MM.1S (cell line): ENCODE data around the gene NFILZ.

ENCODE experiments used
- DNase-seq: peaks from one replicate; pipeline ENCODE4 v3.0.0-alpha.2; 2015
- H2AFZ ChIP-seq: fragments of 300-600 bp; sonication (generic); 2 replicates; pipeline ENCODE4 v1.6.0; 2016; ENCODE audit warnings: antibody characterized with exemption, low read length
- H3F3A ChIP-seq: fragments of 300-600 bp; sonication (generic); 2 replicates; pipeline ENCODE4 v1.6.1; 2016; ENCODE audit warnings: mild to moderate bottlenecking, antibody characterized with exemption, low read length, moderate library complexity, mixed read lengths; ENCODE audit not compliant: insufficient read depth
- H3K27ac ChIP-seq: fragments of 300-600 bp; sonication (generic); 2 replicates; pipeline ENCODE4 v1.5.1; 2016; ENCODE audit warnings: mild to moderate bottlenecking, low read length
- H3K27me3 ChIP-seq: fragments of 300-600 bp; sonication (generic); replicated peaks from 2 replicates; pipeline ENCODE4 v1.6.0; 2016; ENCODE audit warnings: low read length; ENCODE audit not compliant: insufficient read depth
- H3K36me3 ChIP-seq: fragments of 300-600 bp; sonication (generic); replicated peaks from 2 replicates; pipeline ENCODE4 v1.6.1; 2016; ENCODE audit warnings: mild to moderate bottlenecking, low read length, mixed read lengths; ENCODE audit not compliant: insufficient read depth
- H3K4me1 ChIP-seq: fragments of 300-600 bp; sonication (generic); 2 replicates; pipeline ENCODE4 v1.6.1; 2016; ENCODE audit warnings: low read length, mixed read lengths
- H3K4me2 ChIP-seq: fragments of 300-600 bp; sonication (generic); 2 replicates; pipeline ENCODE4 v1.6.0; 2016; ENCODE audit warnings: low read depth, low read length
- H3K4me3 ChIP-seq: fragments of 300-600 bp; sonication (generic); 2 replicates; pipeline ENCODE4 v1.5.1; 2016; ENCODE audit warnings: low read length, mixed read lengths
- H3K79me2 ChIP-seq: fragments of 300-600 bp; sonication (generic); 2 replicates; pipeline ENCODE4 v1.6.1; 2016; ENCODE audit warnings: mixed run types, low read length, mixed read lengths
- H3K9ac ChIP-seq: fragments of 300-600 bp; sonication (generic); 2 replicates; pipeline ENCODE4 v1.6.1; 2016; ENCODE audit warnings: low read length, mixed read lengths
- H3K9me2 ChIP-seq: fragments of 300-600 bp; sonication (generic); replicated peaks from 2 replicates; pipeline ENCODE4 v1.6.1; 2016; ENCODE audit warnings: mild to moderate bottlenecking, low read length, mixed read lengths; ENCODE audit not compliant: insufficient read depth
- H3K9me3 ChIP-seq: fragments of 300-600 bp; sonication (generic); replicated peaks from 2 replicates; pipeline ENCODE4 v1.6.1; 2016; ENCODE audit warnings: mild to moderate bottlenecking, low read length, mixed read lengths; ENCODE audit not compliant: insufficient read depth
- H4K20me1 ChIP-seq: fragments of 300-600 bp; sonication (generic); 2 replicates; pipeline ENCODE4 v1.6.1; 2016; ENCODE audit warnings: mild to moderate bottlenecking, low read length, moderate library complexity, mixed read lengths; ENCODE audit not compliant: insufficient read depth
- CTCF ChIP-seq: fragments of 300-600 bp; sonication (generic); IDR thresholded peaks from 2 replicates; pipeline ENCODE4 v1.5.1; 2016; ENCODE audit warnings: antibody characterized with exemption, low read length, mixed read lengths
- EZH2 ChIP-seq: fragments of 300-600 bp; sonication (generic); optimal IDR thresholded peaks from 2 replicates; pipeline ENCODE3; 2017; ENCODE audit warnings: low read depth, mild to moderate bottlenecking, antibody characterized with exemption, low read length, mixed read lengths
- EZH2phosphoT487 ChIP-seq: fragments of 300-600 bp; sonication (generic); IDR thresholded peaks from 2 replicates; pipeline ENCODE4 v1.6.1; 2018; ENCODE audit warnings: antibody characterized with exemption, low read length

The NFILZ gene

GRCh38 chr19:8639821-8640401, 9.5 kb downstream of the NFILZ start:
- no peak for DNase-seq
- Histone ChIP-seq H3K27ac (no peak overlapping the region), H2AFZ (no peak overlapping the region), H3K36me3 (no peaks in the 10 kb centered on the region), H4K20me1 (no peaks in the 10 kb centered on the region), H3K9ac (no peak overlapping the region), H3K27me3 (peaks cover 56% of the 10 kb centered on the region), H3F3A (no peaks in the 10 kb centered on the region), H3K79me2 (no peaks in the 10 kb centered on the region), H3K4me2 (no peak overlapping the region), H3K4me3 (no peak overlapping the region), H3K9me3 (no peaks in the 10 kb centered on the region), H3K4me1 (no peaks in the 10 kb centered on the region), H3K9me2 (no peaks in the 10 kb centered on the region)
- no peak for TF ChIP-seq CTCF
- TF ChIP-seq EZH2 = no peak

GRCh38 chr19:8640402-8641004, 10.1 kb downstream of the NFILZ start:
- Histone ChIP-seq H3K4me1 (no peaks in the 10 kb centered on the region), H3K36me3 (no peaks in the 10 kb centered on the region)

GRCh38 chr19:8641221-8641907, 10.9 kb downstream of the NFILZ start:
- no peaks in the 10 kb centered on the region for H3K36me3 ChIP-seq

More at GRCh38 chr19:8640402-8641004, 10.1 kb downstream of the NFILZ start:
- H3K9me3 ChIP-seq = no peaks in the 10 kb centered on the region
- no peak overlapping the region for H3K9ac ChIP-seq
- H2AFZ ChIP-seq = no peak overlapping the region
- no peaks in the 10 kb centered on the region for H3K79me2 ChIP-seq
- no peak for DNase-seq
- H3K4me2 ChIP-seq = no peak overlapping the region
- H3K9me2 ChIP-seq = no peaks in the 10 kb centered on the region
- H3F3A ChIP-seq = no peaks in the 10 kb centered on the region
- H4K20me1 ChIP-seq = no peaks in the 10 kb centered on the region
- H3K4me3 ChIP-seq = no peak overlapping the region
- peaks cover 52% of the 10 kb centered on the region for H3K27me3 ChIP-seq
- TF ChIP-seq EZH2phosphoT487 (no peak), CTCF (no peak), EZH2 (no peak)
- no peak overlapping the region for H3K27ac ChIP-seq

More at GRCh38 chr19:8641221-8641907, 10.9 kb downstream of the NFILZ start:
- H3K4me3 ChIP-seq = no peak overlapping the region
- no peak overlapping the region for H3K27ac ChIP-seq
- H3F3A ChIP-seq = no peaks in the 10 kb centered on the region
- H3K79me2 ChIP-seq = no peaks in the 10 kb centered on the region
- no peaks in the 10 kb centered on the region for H3K9me3 ChIP-seq
- H4K20me1 ChIP-seq = no peaks in the 10 kb centered on the region
- no peak overlapping the region for H3K4me2 ChIP-seq
- H2AFZ ChIP-seq = no peak overlapping the region
- H3K4me1 ChIP-seq = no peaks in the 10 kb centered on the region
- TF ChIP-seq EZH2phosphoT487 = no peak
- no peak for TF ChIP-seq CTCF
- TF ChIP-seq EZH2 = no peak
- H3K27me3 ChIP-seq = peaks cover 54% of the 10 kb centered on the region
- H3K9ac ChIP-seq = no peak overlapping the region
- no peak for DNase-seq
- H3K9me2 ChIP-seq = no peaks in the 10 kb centered on the region
